Measurements from ENCODE around the gene NEGR1.

DNA sequence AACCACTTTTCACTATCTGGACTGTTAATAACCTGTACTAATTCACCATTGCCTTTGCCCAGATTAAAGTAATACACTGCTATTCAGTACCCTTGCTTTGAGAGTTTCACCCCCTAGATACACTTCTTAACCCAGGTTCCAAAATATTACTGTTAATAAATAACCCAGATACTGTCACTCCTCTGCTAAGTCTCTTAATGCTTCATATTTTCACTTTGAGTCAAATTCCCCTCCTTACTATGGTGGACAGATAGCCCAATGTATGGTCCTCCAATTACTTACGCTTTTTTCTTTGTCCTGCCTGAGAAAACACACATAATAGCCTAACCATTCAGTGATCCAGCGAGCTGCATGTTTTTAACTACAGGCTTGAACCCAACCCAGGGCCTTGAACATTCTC is 152.5 kb downstream of the NEGR1 start:
- TF ChIP-seq, protein P1, sequence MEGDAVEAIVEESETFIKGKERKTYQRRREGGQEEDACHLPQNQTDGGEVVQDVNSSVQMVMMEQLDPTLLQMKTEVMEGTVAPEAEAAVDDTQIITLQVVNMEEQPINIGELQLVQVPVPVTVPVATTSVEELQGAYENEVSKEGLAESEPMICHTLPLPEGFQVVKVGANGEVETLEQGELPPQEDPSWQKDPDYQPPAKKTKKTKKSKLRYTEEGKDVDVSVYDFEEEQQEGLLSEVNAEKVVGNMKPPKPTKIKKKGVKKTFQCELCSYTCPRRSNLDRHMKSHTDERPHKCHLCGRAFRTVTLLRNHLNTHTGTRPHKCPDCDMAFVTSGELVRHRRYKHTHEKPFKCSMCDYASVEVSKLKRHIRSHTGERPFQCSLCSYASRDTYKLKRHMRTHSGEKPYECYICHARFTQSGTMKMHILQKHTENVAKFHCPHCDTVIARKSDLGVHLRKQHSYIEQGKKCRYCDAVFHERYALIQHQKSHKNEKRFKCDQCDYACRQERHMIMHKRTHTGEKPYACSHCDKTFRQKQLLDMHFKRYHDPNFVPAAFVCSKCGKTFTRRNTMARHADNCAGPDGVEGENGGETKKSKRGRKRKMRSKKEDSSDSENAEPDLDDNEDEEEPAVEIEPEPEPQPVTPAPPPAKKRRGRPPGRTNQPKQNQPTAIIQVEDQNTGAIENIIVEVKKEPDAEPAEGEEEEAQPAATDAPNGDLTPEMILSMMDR (IDR thresholded peaks at IDR 0.05) = no peak
- no peak for TF ChIP-seq POLR2A (IDR thresholded peaks at IDR 0.05)
- TF ChIP-seq EP300 (IDR thresholded peaks at IDR 0.05) = no peak
- no peak for TF ChIP-seq POLR2AphosphoS5 (IDR thresholded peaks at IDR 0.05)

All from stomach (tissue), 4 donors.